ENCODE data around the gene CCDC117.
"Not testable (repeated sequence)": the region's sequence is repeated elsewhere in the genome, so short reads cannot be mapped to it uniquely, and the experiment has no call there.

CCDC117 gene

DNA sequence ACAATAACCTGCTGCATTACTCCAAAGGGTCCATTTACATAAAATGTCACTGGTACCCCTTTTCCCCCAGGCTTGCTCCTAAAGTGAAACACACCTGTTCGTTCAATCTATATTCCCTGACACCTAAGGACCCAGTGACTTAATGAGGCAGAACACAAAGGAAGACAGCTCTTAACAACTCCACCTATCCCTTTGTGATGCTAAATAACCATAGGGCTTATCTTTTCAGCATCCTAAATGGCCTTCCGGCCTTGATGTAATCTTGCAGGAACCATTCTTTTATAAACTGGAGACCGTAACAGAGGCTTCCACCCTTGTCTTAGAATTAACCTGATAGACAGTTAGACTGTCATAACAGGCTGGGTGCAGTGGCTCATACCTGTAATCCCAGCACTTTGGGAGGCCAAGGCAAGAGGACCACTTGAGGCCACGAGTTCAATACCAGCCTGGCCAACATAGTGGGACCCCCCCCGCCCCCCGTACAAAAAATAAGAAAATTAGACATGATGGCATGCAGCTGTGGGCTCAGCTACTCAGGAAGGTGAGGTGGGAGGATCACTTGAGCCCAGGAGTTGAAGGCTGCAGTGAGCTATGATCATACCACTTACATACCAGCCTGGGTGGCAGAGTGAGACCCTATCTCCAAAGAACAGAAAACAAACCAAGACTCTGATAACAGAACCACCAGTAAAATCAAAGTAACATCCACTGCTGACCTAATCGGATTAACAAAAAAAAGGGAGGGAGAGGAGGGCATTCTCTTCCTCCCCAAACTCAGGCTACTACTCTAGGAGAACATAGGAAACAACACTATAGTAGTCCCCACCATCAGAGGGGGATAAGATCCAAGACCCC lies 36.0 kb upstream of the CCDC117 start:
- H3K9me3 Mint-ChIP-seq, result no peaks in the 10 kb centered on the region
- peaks cover 36% of the 10 kb centered on the region for H3K36me3 Mint-ChIP-seq (ENCODE audit: low read depth)
- TF ChIP-seq CTCF (IDR thresholded peaks at IDR 0.05), result no peak
- H3K4me1 Mint-ChIP-seq, result peaks cover 21% of the 10 kb centered on the region
- no peaks in the 10 kb centered on the region for H3K27me3 Mint-ChIP-seq (ENCODE audit: low read depth, poor library complexity)
- no peak overlapping the region for H3K4me3 Mint-ChIP-seq
- H3K27ac Mint-ChIP-seq, result no peak overlapping the region
- DNase-seq, result no peak

GRCh38 chr22:28737701-28738100 lies 34.8 kb upstream of the CCDC117 start:
- Mint-ChIP-seq H3K9me3 (no peaks in the 10 kb centered on the region), H3K4me3 (no peak overlapping the region), H3K27ac (no peak overlapping the region), H3K27me3 (ENCODE audit: low read depth, poor library complexity) (no peaks in the 10 kb centered on the region), H3K36me3 (ENCODE audit: low read depth) (peaks cover 28% of the 10 kb centered on the region), H3K4me1 (peaks cover 27% of the 10 kb centered on the region)
- TF ChIP-seq CTCF (IDR thresholded peaks at IDR 0.05), result no peak
- DNase-seq, result no peak

DNA sequence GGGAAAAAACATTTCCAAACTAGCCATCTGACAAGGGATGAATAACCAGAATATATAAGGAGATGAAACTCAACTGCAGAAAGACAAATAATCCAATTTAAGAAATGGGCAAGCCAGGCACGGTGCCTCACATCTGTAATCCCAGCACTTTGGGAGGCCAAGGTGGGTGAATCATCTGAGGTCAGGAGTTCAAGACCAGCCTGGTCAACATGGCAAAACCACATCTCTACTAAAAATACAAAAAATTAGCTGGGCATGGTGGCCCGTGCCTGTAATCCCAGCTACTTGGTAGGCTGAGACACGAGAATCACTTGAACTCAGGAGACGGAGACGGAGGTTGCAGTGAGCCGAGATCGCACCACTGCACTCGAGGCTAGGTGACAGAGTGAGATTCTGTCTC lies 33.6 kb upstream of the CCDC117 start:
- Mint-ChIP-seq H3K27ac (peak overlapping the region; percentile 16), H3K36me3 (ENCODE audit: low read depth) (peaks cover 16% of the 10 kb centered on the region), H3K4me1 (peaks cover 39% of the 10 kb centered on the region)
- H3K9me3 Mint-ChIP-seq; H3K27me3 Mint-ChIP-seq (ENCODE audit: low read depth, poor library complexity); H3K4me3 Mint-ChIP-seq; DNase-seq: not testable (repeated sequence)

DNA sequence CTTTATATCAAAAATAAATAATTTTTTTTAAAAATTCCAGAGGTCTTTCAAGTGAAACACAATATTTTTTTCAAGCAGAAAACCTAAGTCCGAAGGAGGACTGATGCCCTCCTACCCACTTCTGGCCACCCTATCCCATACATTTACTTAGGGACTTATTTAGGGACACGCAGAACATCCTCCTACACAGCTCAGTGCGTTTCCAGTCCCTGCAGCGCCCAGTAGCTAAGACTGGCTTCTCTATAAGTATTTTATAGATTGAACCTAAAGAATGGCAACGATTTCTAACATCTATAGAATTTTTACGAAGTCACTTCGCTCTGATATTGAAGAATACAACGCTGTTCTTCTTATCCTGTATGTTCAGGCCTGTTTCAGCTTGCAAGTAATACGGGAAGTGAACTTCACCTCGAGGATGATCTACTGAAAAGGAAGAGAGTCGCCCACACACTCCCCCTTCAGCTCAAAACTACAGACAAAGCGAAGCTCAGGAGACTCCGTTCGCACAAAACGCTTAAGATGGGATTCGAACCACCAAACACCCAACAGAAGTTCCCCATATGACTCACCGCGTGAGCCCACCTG lies 31.2 kb upstream of the CCDC117 start:
- Mint-ChIP-seq H3K4me1 (peaks cover 39% of the 10 kb centered on the region), H3K36me3 (ENCODE audit: low read depth) (peaks cover 23% of the 10 kb centered on the region), H3K27me3 (ENCODE audit: low read depth, poor library complexity) (no peaks in the 10 kb centered on the region), H3K27ac (peak overlapping the region; percentile 87), H3K4me3 (peak overlapping the region; percentile 94), H3K9me3 (no peaks in the 10 kb centered on the region)
- DNase-seq, result no peak
- no peak for TF ChIP-seq CTCF (IDR thresholded peaks at IDR 0.05)

DNA sequence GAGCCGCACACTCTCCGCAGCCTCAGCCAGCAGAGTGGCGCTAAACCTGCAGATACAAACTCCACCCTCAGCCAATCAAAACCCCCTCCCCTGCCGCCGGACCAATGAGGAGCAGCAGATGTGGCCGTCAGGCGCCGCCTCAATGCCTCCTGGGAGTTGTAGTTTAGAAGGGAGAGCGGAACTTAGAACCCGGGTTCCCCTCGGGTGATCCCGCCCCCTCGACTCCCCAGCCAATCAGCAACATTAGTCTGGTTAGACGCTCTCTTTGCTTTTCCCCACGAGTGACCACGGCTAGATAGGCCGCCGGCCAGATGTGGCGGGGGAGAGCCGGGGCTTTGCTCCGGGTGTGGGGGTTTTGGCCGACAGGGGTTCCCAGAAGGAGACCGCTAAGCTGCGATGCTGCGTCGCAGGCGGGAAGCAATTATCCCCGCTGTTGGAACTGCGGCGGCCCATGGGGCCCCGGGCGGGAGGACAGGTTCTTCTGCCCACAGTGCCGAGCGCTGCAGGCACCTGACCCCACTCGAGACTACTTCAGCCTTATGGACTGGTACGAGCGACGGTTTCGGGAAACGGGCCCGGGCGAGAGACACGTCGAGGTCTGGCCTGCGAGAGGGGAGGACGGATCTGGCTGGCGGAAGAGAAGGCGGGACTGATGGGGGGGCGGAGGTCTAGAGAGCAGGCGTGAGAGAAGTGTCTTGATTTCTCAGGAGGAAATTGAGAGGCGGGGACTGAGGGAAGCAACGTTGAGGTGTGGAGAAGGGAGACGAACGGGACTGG lies 30.5 kb upstream of the CCDC117 start, which contains the start of the genes CHEK2 and HSCB:
Gene CHEK2 (minus strand): TSS at position 36 of the 777 bp plus-strand sequence. CDS start 7,099 bp downstream, outside the sequence.
Gene HSCB (plus strand): TSS at position 255 of the 777 bp plus-strand sequence. CDS start 57 bp downstream, at position 312.
- Mint-ChIP-seq H3K4me1 (peaks cover 39% of the 10 kb centered on the region), H3K27ac (peak within 1 kb of the TSS; percentile 87), H3K36me3 (ENCODE audit: low read depth) (peaks cover 28% of the 10 kb centered on the region), H3K4me3 (peak within 1 kb of the TSS; percentile 94), H3K27me3 (ENCODE audit: low read depth, poor library complexity) (no peaks in the 10 kb centered on the region), H3K9me3 (no peaks in the 10 kb centered on the region)
- TF ChIP-seq CTCF (IDR thresholded peaks at IDR 0.05), result no peak
- DNase-seq, result peak; percentile 95

- Mint-ChIP-seq H3K9me3 (no peaks in the 10 kb centered on the region), H3K4me1 (peaks cover 39% of the 10 kb centered on the region), H3K27me3 (ENCODE audit: low read depth, poor library complexity) (no peaks in the 10 kb centered on the region), H3K36me3 (ENCODE audit: low read depth) (peaks cover 34% of the 10 kb centered on the region), H3K4me3 (peak overlapping the region; percentile 94), H3K27ac (peak overlapping the region; percentile 87)
- no peak for TF ChIP-seq CTCF (IDR thresholded peaks at IDR 0.05)
- no peak for DNase-seq
Observed at GRCh38 chr22:28742562-28742962, 29.9 kb upstream of the CCDC117 start.

All from nephron progenitor cell (in vitro differentiated cells).